Fibroblast of lung (primary cell): Measurements from ENCODE around the gene IGFBP2. TPM values are rescaled to one million over a fixed set of nuclear protein-coding genes. Genes with fewer than 3 reads are reported as not detected.

Experiments
- DNase-seq, 2 donors: peaks; one replicate each; pipeline versions ENCODE4 v3.0.0 to v3.0.0-alpha.2; 2010; ENCODE audit warnings: low read depth in 2 of 2
- H2AFZ ChIP-seq: 2 replicates; pipeline ENCODE4 v1.5.1; 2012; ENCODE audit warnings: low read length, control low read depth, inconsistent platforms
- H3K27ac ChIP-seq: 2 replicates; pipeline ENCODE4 v1.5.1; 2011; ENCODE audit warnings: low read length, control low read depth; ENCODE audit not compliant: insufficient read depth
- H3K27me3 ChIP-seq: 2 replicates; pipeline ENCODE4 v1.5.1; 2011; ENCODE audit warnings: mild to moderate bottlenecking, low read length; ENCODE audit not compliant: control insufficient read depth, insufficient read depth
- H3K36me3 ChIP-seq: 2 replicates; pipeline ENCODE4 v1.5.1; 2011; ENCODE audit warnings: low read length; ENCODE audit not compliant: control insufficient read depth, insufficient read depth
- H3K4me1 ChIP-seq: 2 replicates; pipeline ENCODE4 v1.5.1; 2011; ENCODE audit warnings: low read length; ENCODE audit not compliant: control insufficient read depth, insufficient read depth; ENCODE audit errors: extremely low read depth
- H3K4me2 ChIP-seq: 2 replicates; pipeline ENCODE4 v1.5.1; 2011; ENCODE audit warnings: low read length, control low read depth; ENCODE audit not compliant: insufficient read depth; ENCODE audit errors: extremely low read depth
- H3K4me3 ChIP-seq, 4 experiments: fragments of 200-600 bp in 1 of 4; sonication (generic) in 1 of 4; replicated peaks in 1 of 4; 2 replicates each; pipeline ENCODE4 v1.5.1; 2011 to 2016; ENCODE audit warnings: low read length in 4 of 4, low read depth in 3 of 4, mild to moderate bottlenecking in 3 of 4, control low read depth in 2 of 4, inconsistent platforms in 1 of 4, mixed read lengths in 1 of 4; ENCODE audit not compliant: insufficient read depth in 1 of 4; ENCODE audit errors: control extremely low read depth in 1 of 4
- H3K79me2 ChIP-seq: 2 replicates; pipeline ENCODE4 v1.5.1; 2012; ENCODE audit warnings: mild to moderate bottlenecking, low read length, inconsistent platforms; ENCODE audit not compliant: control insufficient read depth, insufficient read depth
- H3K9ac ChIP-seq: 2 replicates; pipeline ENCODE4 v1.5.1; 2011; ENCODE audit warnings: mild to moderate bottlenecking, low read length, control low read depth; ENCODE audit not compliant: insufficient read depth
- H3K9me3 ChIP-seq: 2 replicates; pipeline ENCODE4 v1.5.1; 2012; ENCODE audit warnings: low read depth, low read length; ENCODE audit not compliant: control insufficient read depth, insufficient read depth
- H4K20me1 ChIP-seq: 2 replicates; pipeline ENCODE4 v1.5.1; 2011; ENCODE audit warnings: low read length; ENCODE audit not compliant: control insufficient read depth, insufficient read depth; ENCODE audit errors: extremely low read depth
- EZH2 ChIP-seq: IDR thresholded peaks from 2 replicates; pipeline ENCODE4 v1.5.1; 2012; ENCODE audit warnings: low read length, control low read depth, mild to moderate bottlenecking; ENCODE audit errors: missing control alignments
- polyA plus RNA-seq, 2 donors: library from polyadenylated mRNA; depleted of rRNA in 1 of 2; stranded (reverse) in 1 of 2; unstranded in 1 of 2; fragments of >200 nt; gene quantifications; 2 replicates each; pipeline ENCODE4 v1.2.1, GENCODE V29; 2011 to 2012; ENCODE audit warnings: missing spikeins in 1 of 2
- total RNA-seq: library from RNA; depleted of rRNA; stranded (reverse); fragments of >200 nt; gene quantifications from 2 replicates; pipeline ENCODE4 v1.2.1, GENCODE V29; 2014
- TF ChIP-seq, protein P1 (sequence below), 2 donors: IDR thresholded peaks in 1 of 2; conservative IDR thresholded peaks in 1 of 2; 1 replicate in 1 of 2; 2 replicates in 1 of 2; pipeline ENCODE4 v1.5.1; 2011 to 2012; ENCODE audit warnings: low read length in 2 of 2, control low read depth in 1 of 2, inconsistent platforms in 1 of 2, low read depth in 1 of 2, mild to moderate bottlenecking in 1 of 2

Gene IGFBP2
- total and polyA plus RNA-seq, 2 donors (not counting 1 experiment from before 2014, with no cell fraction given) = 8.6 to 36.3 TPM

DNA sequence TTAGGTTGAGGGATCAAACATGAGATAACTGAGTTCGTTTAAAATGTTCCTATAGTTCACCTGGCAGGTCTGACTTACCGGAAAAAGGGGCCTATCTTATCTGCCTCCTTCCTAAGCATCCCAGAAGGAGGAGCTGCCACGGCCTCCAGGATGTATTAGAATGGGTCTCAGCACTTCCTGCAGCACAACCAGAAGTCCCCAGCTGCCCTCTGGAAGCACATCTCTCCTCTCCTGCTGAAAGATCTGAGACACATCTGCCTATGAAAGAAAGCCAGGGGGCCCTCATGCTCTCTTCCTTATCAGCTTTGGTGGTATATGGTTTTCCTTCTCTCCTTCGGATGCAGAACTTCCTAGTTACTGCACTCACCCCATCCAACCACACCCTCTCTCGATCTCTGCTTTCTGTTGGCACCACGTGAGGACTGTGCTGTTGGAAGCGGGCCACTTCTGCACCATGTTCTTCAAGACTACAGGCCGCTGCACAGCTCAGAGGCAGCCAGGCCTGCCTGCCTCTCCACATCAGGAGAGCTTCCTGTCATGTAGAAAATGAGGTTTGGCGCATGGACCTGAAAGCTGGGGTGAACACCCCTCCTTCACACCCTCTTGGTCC lies 55.6 kb downstream of the IGFBP2 start:
- Histone ChIP-seq H3K79me2 (peaks cover 57% of the 10 kb centered on the region), H3K9me3 (no peaks in the 10 kb centered on the region), H3K4me3 (peak overlapping the region in 1 of 4 experiments; percentile 72), H2AFZ (no peak overlapping the region), H3K9ac (no peak overlapping the region), H3K27me3 (no peaks in the 10 kb centered on the region), H3K4me1 (peaks cover 28% of the 10 kb centered on the region), H3K36me3 (peaks cover 2% of the 10 kb centered on the region), H4K20me1 (no peaks in the 10 kb centered on the region), H3K27ac (no peak overlapping the region), H3K4me2 (peak overlapping the region; percentile 42)
- DNase-seq = no peak
- TF ChIP-seq EZH2 = no peak
- TF ChIP-seq, protein P1, sequence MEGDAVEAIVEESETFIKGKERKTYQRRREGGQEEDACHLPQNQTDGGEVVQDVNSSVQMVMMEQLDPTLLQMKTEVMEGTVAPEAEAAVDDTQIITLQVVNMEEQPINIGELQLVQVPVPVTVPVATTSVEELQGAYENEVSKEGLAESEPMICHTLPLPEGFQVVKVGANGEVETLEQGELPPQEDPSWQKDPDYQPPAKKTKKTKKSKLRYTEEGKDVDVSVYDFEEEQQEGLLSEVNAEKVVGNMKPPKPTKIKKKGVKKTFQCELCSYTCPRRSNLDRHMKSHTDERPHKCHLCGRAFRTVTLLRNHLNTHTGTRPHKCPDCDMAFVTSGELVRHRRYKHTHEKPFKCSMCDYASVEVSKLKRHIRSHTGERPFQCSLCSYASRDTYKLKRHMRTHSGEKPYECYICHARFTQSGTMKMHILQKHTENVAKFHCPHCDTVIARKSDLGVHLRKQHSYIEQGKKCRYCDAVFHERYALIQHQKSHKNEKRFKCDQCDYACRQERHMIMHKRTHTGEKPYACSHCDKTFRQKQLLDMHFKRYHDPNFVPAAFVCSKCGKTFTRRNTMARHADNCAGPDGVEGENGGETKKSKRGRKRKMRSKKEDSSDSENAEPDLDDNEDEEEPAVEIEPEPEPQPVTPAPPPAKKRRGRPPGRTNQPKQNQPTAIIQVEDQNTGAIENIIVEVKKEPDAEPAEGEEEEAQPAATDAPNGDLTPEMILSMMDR (conservative IDR thresholded peaks at IDR 0.05 in 1 of 2, IDR thresholded peaks at IDR 0.05 in 1 of 2; ENCODE audit: low read depth in 1 of 2, low read length in 2 of 2) = no peak

DNA sequence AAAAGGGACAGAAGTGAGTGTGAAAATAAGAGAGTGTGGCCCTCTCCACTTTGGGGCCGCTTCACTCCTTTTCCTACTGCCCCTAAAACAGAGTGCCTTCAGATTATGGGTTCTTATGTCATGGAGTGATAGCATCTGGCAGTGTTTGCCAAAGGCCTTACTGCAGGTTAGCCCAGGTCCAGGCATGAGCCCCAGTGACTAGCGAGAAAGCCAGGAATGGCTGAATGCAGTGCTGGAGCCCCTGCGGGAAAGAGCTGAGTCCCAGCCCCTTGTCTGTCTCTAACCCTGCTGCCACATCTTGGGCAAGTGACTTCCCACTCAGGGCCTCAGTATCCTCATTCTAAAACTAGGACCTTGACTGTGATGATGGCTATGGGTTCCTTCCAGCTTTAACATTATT lies 56.2 kb downstream of the IGFBP2 start:
- DNase-seq = no peak
- Histone ChIP-seq H3K4me1 (peaks cover 25% of the 10 kb centered on the region), H3K27ac (no peak overlapping the region), H3K9ac (no peak overlapping the region), H3K4me2 (no peak overlapping the region), H2AFZ (no peak overlapping the region), H3K27me3 (no peaks in the 10 kb centered on the region), H3K4me3 (peak overlapping the region in 1 of 4 experiments; percentile 72), H4K20me1 (no peaks in the 10 kb centered on the region), H3K79me2 (peaks cover 62% of the 10 kb centered on the region), H3K9me3 (no peaks in the 10 kb centered on the region), H3K36me3 (peaks cover 2% of the 10 kb centered on the region)
- TF ChIP-seq, protein P1 (conservative IDR thresholded peaks at IDR 0.05 in 1 of 2, IDR thresholded peaks at IDR 0.05 in 1 of 2; ENCODE audit: low read depth in 1 of 2, low read length in 2 of 2) = no peak
- TF ChIP-seq EZH2 = no peak

DNA sequence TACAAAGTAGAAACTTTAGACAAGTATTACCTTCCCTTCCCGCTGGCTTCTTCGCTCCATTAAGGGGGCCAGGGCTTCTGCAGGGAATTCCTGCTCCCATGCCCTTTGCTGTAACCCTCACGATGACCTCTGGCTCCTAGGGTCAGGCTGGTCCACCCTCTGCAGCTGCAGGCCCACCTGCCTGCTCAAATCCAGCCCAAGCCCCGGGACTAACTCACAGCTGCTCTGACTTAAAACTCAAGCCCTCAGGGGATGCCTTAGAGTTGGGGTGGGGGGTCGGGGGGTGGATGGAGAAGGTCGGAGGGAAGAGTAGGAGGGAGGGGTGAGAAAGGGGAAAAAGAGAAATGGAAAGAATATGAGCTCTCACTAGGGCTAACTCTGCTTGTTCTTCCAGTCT lies 57.2 kb downstream of the IGFBP2 start:
- Histone ChIP-seq H2AFZ (no peak overlapping the region), H3K9me3 (no peaks in the 10 kb centered on the region), H3K79me2 (peaks cover 66% of the 10 kb centered on the region), H3K4me3 (peak overlapping the region in 2 of 4 experiments; percentile 33 to 72), H3K4me2 (peak overlapping the region; percentile 21), H3K36me3 (peaks cover 2% of the 10 kb centered on the region), H4K20me1 (no peaks in the 10 kb centered on the region), H3K27ac (no peak overlapping the region), H3K9ac (no peak overlapping the region), H3K27me3 (no peaks in the 10 kb centered on the region), H3K4me1 (peaks cover 19% of the 10 kb centered on the region)
- DNase-seq = no peak
- TF ChIP-seq, protein P1 (conservative IDR thresholded peaks at IDR 0.05 in 1 of 2, IDR thresholded peaks at IDR 0.05 in 1 of 2; ENCODE audit: low read depth in 1 of 2, low read length in 2 of 2) = no peak
- TF ChIP-seq EZH2 = no peak
